Colon (tissue), 2 donors: ENCODE data around the gene PLSCR2.
"Not testable (repeated sequence)": the region's sequence is repeated elsewhere in the genome, so short reads cannot be mapped to it uniquely, and the experiment has no call there.

Experiments
- FAIRE-seq: peaks from 2 replicates; lab custom pipeline; 2012; peaks lifted over from hg19 to GRCh38; lab: Jason Lieb, UNC
- donor health status: control.
- donor health status: control.

The PLSCR2 gene

GRCh38 chr3:146485297-146485696 is 15.9 kb upstream of the PLSCR2 start:
- no peak for FAIRE-seq

- FAIRE-seq, result no peak
These were observed 6.9 kb upstream of the PLSCR2 start for GRCh38 chr3:146476094-146476740.

GRCh38 chr3:146474976-146475375 is 5.6 kb upstream of the PLSCR2 start:
- FAIRE-seq, result not testable (repeated sequence)

GRCh38 chr3:146473726-146474125 is 4.4 kb upstream of the PLSCR2 start:
- no peak for FAIRE-seq

- no peak for FAIRE-seq
These were observed 3.2 kb upstream of the PLSCR2 start for GRCh38 chr3:146472611-146473010.

GRCh38 chr3:146471012-146471411 is 1.7 kb upstream of the PLSCR2 start:
- FAIRE-seq, result no peak

- no peak for FAIRE-seq
These were observed 1.1 kb upstream of the PLSCR2 start for GRCh38 chr3:146470425-146470990.

- no peak for FAIRE-seq
These were observed 651 bp downstream of the PLSCR2 start for GRCh38 chr3:146468671-146469149.

- no peak for FAIRE-seq
These were observed 1.1 kb downstream of the PLSCR2 start for GRCh38 chr3:146468234-146468633.

GRCh38 chr3:146466604-146467003 is 2.8 kb downstream of the PLSCR2 start:
- FAIRE-seq, result peak; percentile 33

- no peak for FAIRE-seq
These were observed 3.5 kb downstream of the PLSCR2 start for GRCh38 chr3:146465693-146466465.

- no peak for FAIRE-seq
These were observed 4.6 kb downstream of the PLSCR2 start for GRCh38 chr3:146464783-146465182.

GRCh38 chr3:146464005-146464595 is 5.3 kb downstream of the PLSCR2 start:
- FAIRE-seq, result no peak

GRCh38 chr3:146454796-146455195 is 14.6 kb downstream of the PLSCR2 start:
- FAIRE-seq, result no peak

- no peak for FAIRE-seq
These were observed 19.7 kb downstream of the PLSCR2 start for GRCh38 chr3:146449613-146450012.

GRCh38 chr3:146449076-146449475 is 20.3 kb downstream of the PLSCR2 start:
- no peak for FAIRE-seq

- FAIRE-seq, result no peak
These were observed 23.3 kb downstream of the PLSCR2 start for GRCh38 chr3:146446026-146446425.

GRCh38 chr3:146440310-146440709 is 29.1 kb downstream of the PLSCR2 start:
- not testable (repeated sequence) for FAIRE-seq

- no peak for FAIRE-seq
These were observed 37.3 kb downstream of the PLSCR2 start for GRCh38 chr3:146432066-146432465.

- no peak for FAIRE-seq
These were observed 38.1 kb downstream of the PLSCR2 start for GRCh38 chr3:146431240-146431639.

GRCh38 chr3:146425341-146425740 is 44.0 kb downstream of the PLSCR2 start:
- FAIRE-seq, result no peak

GRCh38 chr3:146421819-146422759 is 47.3 kb downstream of the PLSCR2 start:
- no peak for FAIRE-seq
